HepG2 (cell line): ENCODE results near the gene LMNA. TPM values are rescaled to one million over a fixed set of nuclear protein-coding genes. Genes with fewer than 3 reads are reported as not detected.
A peak's percentile ranks its signal among the peaks of the same experiment; 100 is the strongest.

ENCODE experiments used
- AGO2 ChIP-seq: fragments of 200-400 bp; formaldehyde crosslinking; optimal IDR thresholded peaks from 2 replicates; pipeline ENCODE3; 2017; ENCODE audit warnings: mild to moderate bottlenecking, low read depth, low read length, moderate library complexity
- FLYWCH1 ChIP-seq: sonication (generic); formaldehyde crosslinking; IDR thresholded peaks from 2 replicates; pipeline ENCODE4 v1.8.1; 2023; ENCODE audit warnings: mild to moderate bottlenecking, missing genetic modification reagents
- FOSL2 ChIP-seq: sonication (generic); formaldehyde crosslinking; IDR thresholded peaks from 2 replicates; pipeline ENCODE4 v1.4.0; 2020; ENCODE audit warnings: missing genetic modification reagents
- HOXA5 ChIP-seq: sonication (generic); formaldehyde crosslinking; IDR thresholded peaks from 2 replicates; pipeline ENCODE4 v1.4.0; 2020; ENCODE audit warnings: missing genetic modification reagents
- MAFG ChIP-seq: sonication (generic); formaldehyde crosslinking; IDR thresholded peaks from 2 replicates; pipeline ENCODE4 v1.5.1; 2020; ENCODE audit warnings: mild to moderate bottlenecking, missing genetic modification reagents
- MEIS2 ChIP-seq: sonication (generic); formaldehyde crosslinking; IDR thresholded peaks from 2 replicates; pipeline ENCODE4 v1.9.0; 2021; ENCODE audit warnings: mild to moderate bottlenecking, missing genetic modification reagents
- RFX3 ChIP-seq: IDR thresholded peaks from 2 replicates; pipeline ENCODE4 v1.6.1; 2016; ENCODE audit warnings: missing biosample characterization, missing genetic modification reagents
- RXRA ChIP-seq: sonication (generic); formaldehyde crosslinking; IDR thresholded peaks from 2 replicates; pipeline ENCODE4 v1.5.1; 2020; ENCODE audit warnings: missing genetic modification reagents
- SP1 ChIP-seq, 2 experiments: fragments of 450-650 bp in 1 of 2; sonication (generic) in 1 of 2; formaldehyde crosslinking in 1 of 2; IDR thresholded peaks; 2 replicates each; pipeline versions ENCODE4 v1.4.0 to v1.6.1; 2016 to 2020; ENCODE audit warnings: missing genetic modification reagents in 1 of 2
- SPEN ChIP-seq: sonication (generic); formaldehyde crosslinking; IDR thresholded peaks from 2 replicates; pipeline ENCODE4 v1.5.1; 2020; ENCODE audit warnings: low read depth, mild to moderate bottlenecking, missing genetic modification reagents
- YEATS4 ChIP-seq: sonication (generic); formaldehyde crosslinking; IDR thresholded peaks from 2 replicates; pipeline ENCODE4 v1.4.0; 2020; ENCODE audit warnings: missing genetic modification reagents, borderline replicate concordance
- ZIK1 ChIP-seq: sonication (generic); formaldehyde crosslinking; IDR thresholded peaks from 2 replicates; pipeline ENCODE4 v1.5.0; 2020; ENCODE audit warnings: mild to moderate bottlenecking, low read depth, missing genetic modification reagents, borderline replicate concordance
- ZNF333 ChIP-seq: sonication (generic); formaldehyde crosslinking; IDR thresholded peaks from 2 replicates; pipeline ENCODE4 v1.4.0; 2020; ENCODE audit warnings: mild to moderate bottlenecking, missing genetic modification reagents, borderline replicate concordance
- ZNF557 ChIP-seq: sonication (generic); formaldehyde crosslinking; IDR thresholded peaks from 2 replicates; pipeline ENCODE4 v1.4.0; 2020; ENCODE audit warnings: missing genetic modification reagents
- ZNF614 ChIP-seq: IDR thresholded peaks from 2 replicates; pipeline ENCODE4 v1.6.1; 2018; ENCODE audit warnings: missing biosample characterization, missing genetic modification reagents, inconsistent platforms, borderline replicate concordance
- ZNF629 ChIP-seq: sonication (generic); formaldehyde crosslinking; conservative IDR thresholded peaks from 2 replicates; pipeline ENCODE4 v1.5.0; 2020; ENCODE audit warnings: missing genetic modification reagents
- ZNF746 ChIP-seq: sonication (generic); formaldehyde crosslinking; IDR thresholded peaks from 2 replicates; pipeline ENCODE4 v1.8.0; 2022; ENCODE audit warnings: mild to moderate bottlenecking, missing genetic modification reagents
- ZSCAN30 ChIP-seq: sonication (generic); formaldehyde crosslinking; IDR thresholded peaks from 2 replicates; pipeline ENCODE4 v1.5.0; 2020; ENCODE audit warnings: mild to moderate bottlenecking, missing genetic modification reagents
- polyA plus RNA-seq, 8 experiments: library from polyadenylated mRNA; depleted of rRNA in 3 of 8; stranded (reverse) in 7 of 8; unstranded in 1 of 8; fragments of >200 nt; fragmentation: Illumina TruSeq in 4 of 8; extraction: Trizol in 4 of 8; gene quantifications; 2 replicates each; pipeline versions ENCODE4 v1.2.1 to v1.2.3, GENCODE V29; 2011 to 2016; ENCODE audit warnings: low read depth in 4 of 8, missing spikeins in 1 of 8, mixed read lengths in 1 of 8; ENCODE audit not compliant: insufficient read depth in 1 of 8
- total RNA-seq, 5 experiments: library from RNA; depleted of rRNA; stranded (reverse); fragments of >200 nt; fragmentation: Illumina TruSeq; extraction: Trizol; gene quantifications; 2 replicates each; pipeline ENCODE4 v1.2.3, GENCODE V29; 2016; ENCODE audit warnings: low read depth in 1 of 5
- TF ChIP-seq, protein P1 (sequence below): IDR thresholded peaks from 2 replicates; pipeline ENCODE4 v1.6.1; 2018; ENCODE audit warnings: missing genetic modification reagents, mild to moderate bottlenecking, missing compliant biosample characterization
- TF ChIP-seq, protein P2 (sequence below): sonication (generic); formaldehyde crosslinking; IDR thresholded peaks from 2 replicates; pipeline ENCODE4 v1.9.0; 2022; ENCODE audit warnings: missing genetic modification reagents, mild to moderate bottlenecking, borderline replicate concordance
- TF ChIP-seq, protein P3 (sequence below): sonication (generic); formaldehyde crosslinking; IDR thresholded peaks from 2 replicates; pipeline ENCODE4 v1.8.1; 2023; ENCODE audit warnings: mild to moderate bottlenecking, missing genetic modification reagents
- TF ChIP-seq, protein P4 (sequence below): sonication (generic); formaldehyde crosslinking; IDR thresholded peaks from 2 replicates; pipeline ENCODE4 v1.5.0; 2020; ENCODE audit warnings: mild to moderate bottlenecking, missing genetic modification reagents
- TF ChIP-seq, protein P5 (sequence below): sonication (generic); formaldehyde crosslinking; IDR thresholded peaks from 2 replicates; pipeline ENCODE4 v1.5.1; 2020; ENCODE audit warnings: mild to moderate bottlenecking, moderate library complexity, missing genetic modification reagents

LMNA gene
- total and polyA plus RNA-seq, 2 of the 13 experiments (the other 11 are each of a cell fraction or from before 2014, with no cell fraction given) = 107 to 225 TPM

DNA sequence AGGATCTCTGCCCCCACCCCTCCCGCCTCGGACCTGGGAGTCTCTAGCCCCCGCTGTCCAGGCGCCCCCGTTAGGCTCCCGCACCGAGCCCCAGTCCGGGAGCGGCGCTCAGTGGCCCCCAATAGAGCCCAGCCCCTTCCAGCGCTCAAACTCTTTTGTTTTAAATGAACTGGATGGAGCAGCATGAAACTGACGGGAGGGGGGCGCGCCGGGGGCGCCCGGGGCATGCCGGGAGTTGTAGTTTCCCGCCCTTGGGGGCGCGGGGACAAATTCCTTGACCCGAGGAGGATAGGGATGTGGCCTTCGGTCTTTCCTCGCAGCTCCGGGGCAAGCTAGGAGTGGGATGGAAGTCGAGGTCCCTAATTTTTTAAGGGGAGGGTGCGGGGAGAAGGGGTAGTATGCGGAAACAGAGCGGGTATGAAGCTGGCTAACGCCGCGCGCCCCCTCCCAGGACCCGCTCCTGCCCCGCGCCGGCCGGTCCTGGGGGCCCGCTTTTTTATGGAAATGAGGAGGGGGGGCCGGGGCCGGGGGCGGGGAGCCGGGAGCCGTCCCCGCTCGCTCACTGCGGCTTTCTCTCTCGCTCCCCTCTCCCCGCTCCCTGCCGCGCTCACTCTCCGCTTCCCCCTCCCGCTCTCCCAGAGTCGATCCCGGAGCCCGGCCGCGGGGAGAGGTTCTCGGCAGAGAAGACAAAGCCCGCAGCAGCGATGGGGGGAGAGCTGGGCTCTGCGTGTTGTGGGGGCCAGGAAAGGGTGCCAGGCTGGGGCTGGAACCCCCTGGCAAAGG lies 32.0 kb upstream of the LMNA start, which contains the start of gene MEX3A (continued):
- TF ChIP-seq YEATS4 (CRISPR knock-in tag) = peak; percentile 16; the same call in 1 of the 2 replicates
- 0 out of 2 replicates have a peak, but pooled peaks have one; percentile 58 for TF ChIP-seq ZSCAN30 (CRISPR knock-in tag)
- no peak for TF ChIP-seq ZNF333 (CRISPR knock-in tag)
- TF ChIP-seq, protein P1, sequence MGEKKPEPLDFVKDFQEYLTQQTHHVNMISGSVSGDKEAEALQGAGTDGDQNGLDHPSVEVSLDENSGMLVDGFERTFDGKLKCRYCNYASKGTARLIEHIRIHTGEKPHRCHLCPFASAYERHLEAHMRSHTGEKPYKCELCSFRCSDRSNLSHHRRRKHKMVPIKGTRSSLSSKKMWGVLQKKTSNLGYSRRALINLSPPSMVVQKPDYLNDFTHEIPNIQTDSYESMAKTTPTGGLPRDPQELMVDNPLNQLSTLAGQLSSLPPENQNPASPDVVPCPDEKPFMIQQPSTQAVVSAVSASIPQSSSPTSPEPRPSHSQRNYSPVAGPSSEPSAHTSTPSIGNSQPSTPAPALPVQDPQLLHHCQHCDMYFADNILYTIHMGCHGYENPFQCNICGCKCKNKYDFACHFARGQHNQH (CRISPR knock-in tag) = no peak
- TF ChIP-seq RFX3 (CRISPR knock-in tag) = no peak
- TF ChIP-seq FLYWCH1 (CRISPR knock-in tag) = no peak
- no peak for TF ChIP-seq ZNF629 (CRISPR knock-in tag)
- TF ChIP-seq ZNF557 (CRISPR knock-in tag) = no peak
- TF ChIP-seq, protein P2, sequence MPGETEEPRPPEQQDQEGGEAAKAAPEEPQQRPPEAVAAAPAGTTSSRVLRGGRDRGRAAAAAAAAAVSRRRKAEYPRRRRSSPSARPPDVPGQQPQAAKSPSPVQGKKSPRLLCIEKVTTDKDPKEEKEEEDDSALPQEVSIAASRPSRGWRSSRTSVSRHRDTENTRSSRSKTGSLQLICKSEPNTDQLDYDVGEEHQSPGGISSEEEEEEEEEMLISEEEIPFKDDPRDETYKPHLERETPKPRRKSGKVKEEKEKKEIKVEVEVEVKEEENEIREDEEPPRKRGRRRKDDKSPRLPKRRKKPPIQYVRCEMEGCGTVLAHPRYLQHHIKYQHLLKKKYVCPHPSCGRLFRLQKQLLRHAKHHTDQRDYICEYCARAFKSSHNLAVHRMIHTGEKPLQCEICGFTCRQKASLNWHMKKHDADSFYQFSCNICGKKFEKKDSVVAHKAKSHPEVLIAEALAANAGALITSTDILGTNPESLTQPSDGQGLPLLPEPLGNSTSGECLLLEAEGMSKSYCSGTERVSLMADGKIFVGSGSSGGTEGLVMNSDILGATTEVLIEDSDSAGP (CRISPR knock-in tag) = peak; percentile 32; the same call in 1 of the 2 replicates
- TF ChIP-seq, protein P3, sequence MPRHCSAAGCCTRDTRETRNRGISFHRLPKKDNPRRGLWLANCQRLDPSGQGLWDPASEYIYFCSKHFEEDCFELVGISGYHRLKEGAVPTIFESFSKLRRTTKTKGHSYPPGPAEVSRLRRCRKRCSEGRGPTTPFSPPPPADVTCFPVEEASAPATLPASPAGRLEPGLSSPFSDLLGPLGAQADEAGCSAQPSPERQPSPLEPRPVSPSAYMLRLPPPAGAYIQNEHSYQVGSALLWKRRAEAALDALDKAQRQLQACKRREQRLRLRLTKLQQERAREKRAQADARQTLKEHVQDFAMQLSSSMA (CRISPR knock-in tag) = no peak
- no peak for TF ChIP-seq MAFG
- TF ChIP-seq ZIK1 = no peak
- TF ChIP-seq SP1 (IDR thresholded peaks at IDR 0.05) = no peak
- no peak for TF ChIP-seq SP1 (CRISPR knock-in tag; IDR thresholded peaks at IDR 0.05)
- TF ChIP-seq, protein P4, sequence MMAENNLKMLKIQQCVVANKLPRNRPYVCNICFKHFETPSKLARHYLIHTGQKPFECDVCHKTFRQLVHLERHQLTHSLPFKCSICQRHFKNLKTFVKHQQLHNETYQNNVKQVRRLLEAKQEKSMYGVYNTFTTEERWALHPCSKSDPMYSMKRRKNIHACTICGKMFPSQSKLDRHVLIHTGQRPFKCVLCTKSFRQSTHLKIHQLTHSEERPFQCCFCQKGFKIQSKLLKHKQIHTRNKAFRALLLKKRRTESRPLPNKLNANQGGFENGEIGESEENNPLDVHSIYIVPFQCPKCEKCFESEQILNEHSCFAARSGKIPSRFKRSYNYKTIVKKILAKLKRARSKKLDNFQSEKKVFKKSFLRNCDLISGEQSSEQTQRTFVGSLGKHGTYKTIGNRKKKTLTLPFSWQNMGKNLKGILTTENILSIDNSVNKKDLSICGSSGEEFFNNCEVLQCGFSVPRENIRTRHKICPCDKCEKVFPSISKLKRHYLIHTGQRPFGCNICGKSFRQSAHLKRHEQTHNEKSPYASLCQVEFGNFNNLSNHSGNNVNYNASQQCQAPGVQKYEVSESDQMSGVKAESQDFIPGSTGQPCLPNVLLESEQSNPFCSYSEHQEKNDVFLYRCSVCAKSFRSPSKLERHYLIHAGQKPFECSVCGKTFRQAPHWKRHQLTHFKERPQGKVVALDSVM = no peak
- no peak for TF ChIP-seq MEIS2 (CRISPR knock-in tag)
- TF ChIP-seq RXRA (CRISPR knock-in tag) = no peak; the same call in 1 of the 2 replicates
- TF ChIP-seq HOXA5 = peak; percentile 74; the same call in 1 of the 2 replicates
- peak; percentile 54; the same call in 1 of the 2 replicates for TF ChIP-seq ZNF746
- TF ChIP-seq, protein P5, sequence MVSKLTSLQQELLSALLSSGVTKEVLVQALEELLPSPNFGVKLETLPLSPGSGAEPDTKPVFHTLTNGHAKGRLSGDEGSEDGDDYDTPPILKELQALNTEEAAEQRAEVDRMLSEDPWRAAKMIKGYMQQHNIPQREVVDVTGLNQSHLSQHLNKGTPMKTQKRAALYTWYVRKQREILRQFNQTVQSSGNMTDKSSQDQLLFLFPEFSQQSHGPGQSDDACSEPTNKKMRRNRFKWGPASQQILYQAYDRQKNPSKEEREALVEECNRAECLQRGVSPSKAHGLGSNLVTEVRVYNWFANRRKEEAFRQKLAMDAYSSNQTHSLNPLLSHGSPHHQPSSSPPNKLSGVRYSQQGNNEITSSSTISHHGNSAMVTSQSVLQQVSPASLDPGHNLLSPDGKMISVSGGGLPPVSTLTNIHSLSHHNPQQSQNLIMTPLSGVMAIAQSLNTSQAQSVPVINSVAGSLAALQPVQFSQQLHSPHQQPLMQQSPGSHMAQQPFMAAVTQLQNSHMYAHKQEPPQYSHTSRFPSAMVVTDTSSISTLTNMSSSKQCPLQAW (CRISPR knock-in tag) = no peak
- TF ChIP-seq AGO2 = peak; percentile 31
- TF ChIP-seq FOSL2 (CRISPR knock-in tag) = peak; percentile 21
- TF ChIP-seq ZNF614 (CRISPR knock-in tag) = no peak
- 0 out of 2 replicates have a peak, but pooled peaks have one; percentile 26 for TF ChIP-seq SPEN
